Stimulated activated CD8-positive, alpha-beta memory T cell treated with anti-CD3 and anti-CD28 coated beads, Interleukin-12 subunit alpha, Interleukin-12 subunit beta, amount 100 ng/mL, for 24 hours (primary cell): ENCODE results near the gene C14orf93.

Experiments
- DNase-seq: peaks from one replicate; pipeline ENCODE4 v3.0.0-alpha.2; 2020; ENCODE audit errors: extremely low read depth

C14orf93 gene

DNA sequence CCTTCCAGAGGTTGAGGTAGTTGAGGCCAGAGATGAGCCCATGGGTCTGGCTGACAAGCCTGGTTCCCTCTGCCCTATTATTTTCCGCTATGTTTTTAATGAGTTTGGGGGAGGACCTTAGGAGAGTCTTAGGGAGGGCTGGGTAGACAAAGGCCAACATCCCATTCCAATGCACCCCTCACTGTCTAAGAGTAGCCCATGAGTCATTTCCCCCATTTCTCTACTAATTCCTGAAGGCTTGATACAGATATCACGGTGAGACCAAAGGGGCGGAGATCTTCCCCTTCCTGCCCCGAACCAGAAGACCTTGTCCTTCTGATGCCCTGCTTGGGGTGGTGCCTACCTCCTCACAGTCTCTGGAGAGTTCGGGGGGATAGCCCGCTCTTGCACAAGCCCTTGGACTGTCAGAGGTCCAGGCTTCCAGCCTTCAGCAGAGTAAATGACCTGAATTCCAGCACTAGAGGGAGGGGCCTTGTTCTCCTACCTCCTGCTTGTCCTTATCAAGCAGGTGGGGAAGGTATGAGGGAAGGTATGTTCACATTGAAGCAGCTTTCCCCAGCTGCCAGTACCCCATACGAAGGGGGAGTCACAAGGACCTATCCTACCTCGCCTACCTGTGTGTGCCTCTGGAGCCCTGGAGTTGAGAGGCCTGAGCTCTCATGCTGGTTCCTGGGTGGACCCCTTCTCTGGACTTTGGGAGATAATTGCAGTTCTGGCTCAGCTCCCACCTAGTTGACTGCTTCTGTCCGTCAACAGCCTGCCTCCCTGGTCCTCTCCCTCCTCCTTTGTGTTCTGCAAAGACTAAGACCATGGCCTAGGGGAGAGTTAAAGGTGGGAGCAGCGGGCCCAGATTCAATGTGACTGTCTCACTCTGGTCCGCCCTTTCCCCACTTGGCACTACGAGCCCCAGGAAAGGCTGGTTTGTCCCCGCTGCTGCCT is 35.7 kb upstream of the C14orf93 start:
- DNase-seq: no peak

DNA sequence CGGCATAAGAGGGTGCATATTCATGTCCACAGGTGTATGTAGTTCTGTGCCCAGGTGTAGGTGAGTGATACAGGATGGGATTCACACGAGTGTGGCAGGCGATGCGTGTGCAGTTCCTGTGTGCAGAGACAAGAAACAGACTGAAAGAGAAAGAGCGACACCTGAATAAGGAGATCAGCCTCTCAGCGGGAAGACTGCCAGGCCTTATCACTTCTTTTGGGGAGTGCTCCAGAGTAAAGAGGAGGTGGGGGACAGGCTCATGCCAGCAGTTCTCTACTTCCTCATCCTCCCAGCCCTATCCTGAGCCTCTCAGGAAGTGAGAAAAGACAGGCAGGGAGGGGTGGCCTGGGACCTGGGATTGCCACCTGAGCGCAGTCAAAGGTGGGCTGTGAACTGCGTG is 34.9 kb upstream of the C14orf93 start:
- DNase-seq: no peak

DNA sequence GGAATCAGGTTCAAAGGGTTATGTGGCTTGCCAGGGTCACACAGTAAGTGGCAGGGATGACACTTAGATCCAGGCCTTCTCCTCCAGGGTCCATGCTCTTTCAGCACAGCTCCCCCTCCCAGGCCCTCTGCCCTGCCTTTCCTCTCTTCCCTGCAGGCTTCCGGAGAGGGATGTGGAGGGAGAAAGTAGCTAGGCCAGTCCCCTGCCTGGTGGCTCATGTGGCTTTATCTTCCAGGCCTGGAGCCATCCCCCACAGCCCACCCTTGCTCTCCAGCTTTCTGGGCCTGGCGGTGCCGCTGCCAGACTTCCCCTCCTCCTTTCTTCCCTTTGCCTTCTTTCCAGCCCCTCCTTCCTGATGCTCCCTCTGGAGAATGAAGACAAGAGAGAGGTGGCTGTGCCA is 33.8 kb upstream of the C14orf93 start:
- no peak for DNase-seq

DNA sequence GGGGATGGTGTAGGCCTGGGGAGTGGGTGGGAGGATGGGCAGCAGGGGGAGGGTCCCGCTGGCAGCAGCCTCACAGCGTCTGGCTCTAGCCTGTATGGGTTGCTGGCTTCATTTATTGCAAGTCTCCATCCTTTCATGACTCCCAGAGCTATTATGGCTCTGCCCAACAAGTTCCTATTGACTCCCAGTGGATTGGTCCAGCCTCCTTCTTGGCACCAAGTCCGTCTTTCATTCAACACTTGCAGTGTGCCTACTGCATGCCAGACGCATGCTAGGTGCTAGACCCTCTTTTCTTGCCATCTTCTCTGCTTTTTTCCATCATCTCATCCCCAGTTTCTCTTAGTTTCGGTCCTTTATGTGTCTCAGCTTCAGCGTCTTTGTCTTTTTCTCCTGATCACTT is 33.2 kb upstream of the C14orf93 start:
- no peak for DNase-seq

DNA sequence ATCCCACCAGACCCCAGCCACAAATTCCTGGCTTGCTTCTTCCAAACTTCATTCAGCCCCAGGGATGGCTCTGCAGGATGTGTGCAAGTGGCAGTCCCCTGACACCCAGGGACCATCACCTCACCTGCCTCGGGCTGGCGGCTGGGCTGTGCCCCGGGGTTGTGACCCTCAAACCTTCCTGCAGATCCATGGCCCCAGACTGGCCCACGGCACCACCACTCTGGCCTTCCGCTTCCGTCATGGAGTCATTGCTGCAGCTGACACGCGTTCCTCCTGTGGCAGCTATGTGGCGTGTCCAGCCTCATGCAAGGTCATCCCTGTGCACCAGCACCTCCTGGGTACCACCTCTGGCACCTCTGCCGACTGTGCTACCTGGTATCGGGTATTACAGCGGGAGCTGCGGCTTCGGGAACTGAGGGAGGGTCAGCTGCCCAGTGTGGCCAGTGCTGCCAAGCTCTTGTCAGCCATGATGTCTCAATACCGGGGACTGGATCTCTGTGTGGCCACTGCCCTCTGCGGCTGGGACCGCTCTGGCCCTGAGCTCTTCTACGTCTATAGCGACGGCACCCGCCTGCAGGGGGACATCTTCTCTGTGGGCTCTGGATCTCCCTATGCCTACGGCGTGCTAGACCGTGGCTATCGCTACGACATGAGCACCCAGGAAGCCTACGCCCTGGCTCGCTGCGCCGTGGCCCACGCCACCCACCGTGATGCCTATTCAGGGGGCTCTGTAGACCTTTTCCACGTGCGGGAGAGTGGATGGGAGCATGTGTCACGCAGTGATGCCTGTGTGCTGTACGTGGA is 32.4 kb upstream of the C14orf93 start, which contains the start of gene PSMB11:
PSMB11 (plus strand) TSS at position 51 of the 804 bp plus-strand sequence; CDS start at position 65, 14 bp downstream.
- no peak for DNase-seq

DNA sequence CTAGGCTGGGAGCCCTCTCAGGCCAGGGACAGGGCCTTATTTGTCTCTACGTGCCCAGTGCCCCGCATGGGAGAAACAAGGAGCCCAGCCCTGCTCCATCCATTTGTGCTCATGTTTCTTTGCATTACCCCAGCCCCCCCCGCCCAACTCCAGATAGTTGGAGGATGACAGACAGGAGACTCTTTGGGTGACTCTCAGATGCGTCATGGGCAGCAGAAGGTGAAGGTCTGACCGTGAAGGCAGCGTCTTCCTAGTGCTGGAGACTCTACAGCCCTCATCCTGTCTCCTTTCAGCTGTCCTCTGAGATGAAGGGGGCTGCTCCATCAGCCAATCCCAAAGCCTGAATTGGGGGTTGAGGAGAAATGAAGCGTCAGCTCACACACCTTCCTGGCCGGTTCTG is 31.8 kb upstream of the C14orf93 start:
- DNase-seq: no peak

DNA sequence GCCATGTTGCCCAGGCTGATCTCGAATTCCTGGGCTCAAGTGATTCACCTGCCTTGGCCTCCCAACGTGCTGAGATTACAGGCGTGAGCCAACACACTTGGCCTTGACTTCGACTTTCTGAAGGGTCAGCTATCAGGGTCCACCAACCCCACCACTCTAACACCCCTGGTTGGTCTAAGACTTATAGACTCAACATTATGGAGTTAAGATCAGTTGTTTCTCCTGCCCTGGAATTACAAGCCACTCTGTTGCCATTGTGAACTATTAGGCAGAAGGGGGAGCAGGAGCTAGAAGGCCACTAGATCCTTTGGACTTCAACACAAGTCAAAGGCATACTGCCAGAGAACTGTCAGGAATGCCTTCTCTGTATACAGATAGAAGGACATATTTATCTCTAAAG is 30.2 kb upstream of the C14orf93 start:
- DNase-seq: no peak

DNA sequence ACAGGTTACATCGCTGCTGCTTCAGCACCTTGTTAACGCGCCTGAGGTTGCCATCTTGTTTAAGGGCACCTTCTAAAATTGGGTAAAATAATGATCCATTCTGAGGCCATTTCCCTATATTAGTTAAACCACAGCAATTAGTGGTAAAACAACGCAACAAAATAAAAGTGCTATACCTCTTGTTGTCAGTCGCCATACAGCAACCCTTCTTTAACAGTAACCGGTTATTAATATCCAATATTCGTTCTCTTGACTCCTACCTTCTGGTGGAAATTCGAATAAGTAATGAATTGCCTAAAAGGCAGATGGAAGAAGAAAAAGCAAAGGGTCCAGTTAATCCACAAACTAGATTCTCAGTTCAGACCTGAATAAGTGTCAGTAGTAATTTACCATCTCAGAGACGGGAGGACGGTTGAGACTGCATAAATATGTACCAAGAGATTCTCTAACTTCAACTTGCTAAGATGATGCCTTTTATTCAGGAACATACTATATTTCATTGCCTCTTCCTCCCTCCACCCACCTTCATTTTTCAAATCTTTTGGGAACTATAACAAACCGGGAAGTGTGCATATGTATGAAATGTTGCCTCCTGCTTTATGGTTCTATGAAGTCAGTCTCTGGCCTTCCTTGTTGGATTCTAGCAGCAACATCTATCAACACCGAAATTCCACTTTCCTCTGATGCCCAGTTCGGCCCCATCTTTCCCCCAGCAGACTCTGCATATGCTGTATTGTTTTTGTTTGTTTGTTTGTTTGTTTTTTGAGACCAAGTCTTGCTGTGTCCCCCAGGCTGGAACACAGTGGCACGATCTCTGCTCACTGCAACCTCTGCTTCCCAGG is 25.6 kb upstream of the C14orf93 start:
- no peak for DNase-seq

DNA sequence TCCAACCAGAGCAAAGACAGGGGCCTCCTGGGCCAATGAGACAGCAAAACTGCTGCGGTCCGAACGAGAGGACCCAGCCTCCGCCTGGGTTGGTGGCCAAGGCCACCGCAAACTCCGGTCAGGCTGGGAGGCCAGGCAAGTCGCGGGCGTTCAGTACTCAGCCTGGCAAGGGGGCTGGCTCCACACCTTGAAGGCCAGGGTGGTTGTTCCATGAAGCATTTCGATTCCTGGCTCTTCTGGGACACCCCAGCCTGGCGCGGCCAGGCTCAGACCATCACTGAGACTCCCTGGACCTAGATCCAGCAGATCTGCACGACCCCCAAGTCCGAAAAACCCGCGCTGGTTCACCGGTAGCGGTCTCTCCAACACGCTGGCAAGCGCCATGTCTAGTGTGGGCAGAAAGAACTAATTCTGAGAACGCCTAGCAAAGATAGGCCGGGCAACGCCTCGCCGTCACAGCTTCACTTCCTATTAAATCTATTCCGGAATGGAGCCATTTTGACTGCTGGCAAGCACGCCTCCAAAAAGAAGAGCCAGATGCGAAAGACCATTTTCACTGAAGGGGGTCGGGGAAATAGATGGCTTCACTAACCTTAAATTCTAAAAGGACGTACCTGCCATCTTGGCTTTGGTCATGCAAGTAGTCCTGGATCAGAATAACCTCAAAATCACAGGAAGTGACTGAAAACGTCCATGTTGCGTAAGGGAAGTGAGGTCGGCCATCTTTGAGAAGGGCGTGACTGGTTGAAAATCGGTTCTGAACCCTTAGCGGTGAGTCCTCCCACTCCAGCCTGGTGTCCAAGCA is 24.8 kb upstream of the C14orf93 start, which contains the start of gene PSMB5:
PSMB5 (minus strand) TSS at position 403 of the 805 bp plus-strand sequence; CDS start at position 384, 19 bp downstream.
- DNase-seq: peak; percentile 68

DNA sequence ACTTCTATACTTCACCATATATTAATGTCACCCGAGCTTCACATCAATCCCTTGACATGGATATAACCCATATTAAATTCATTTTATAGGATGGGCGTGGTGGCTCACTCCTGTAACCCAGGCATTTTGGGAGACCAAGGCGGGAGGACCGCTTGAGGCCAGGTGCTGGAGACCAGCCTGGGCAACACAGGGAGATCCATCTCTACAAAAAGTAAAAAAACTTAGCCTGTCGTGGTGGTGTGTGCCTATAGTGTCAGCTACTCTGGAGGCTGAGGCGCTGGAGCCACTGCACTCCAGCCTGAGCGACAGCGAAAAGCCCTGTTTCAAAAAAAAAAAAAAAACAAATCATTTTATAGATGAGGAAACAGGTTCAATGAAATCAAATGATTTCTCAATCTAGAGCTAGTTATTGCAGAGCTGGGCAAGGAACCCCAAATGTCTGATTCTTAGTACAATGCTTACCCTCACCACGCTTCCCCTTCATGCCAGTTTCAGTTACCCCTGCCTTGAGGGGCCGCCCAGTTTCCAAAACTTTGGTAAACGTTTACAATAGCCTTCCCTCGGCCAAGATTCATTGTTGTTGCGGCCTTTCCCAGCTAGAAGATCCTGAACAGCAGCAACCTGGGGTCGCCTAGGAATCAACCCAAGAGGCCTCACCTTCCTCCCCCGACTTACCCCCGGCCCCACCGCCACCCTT is 24.0 kb upstream of the C14orf93 start:
- no peak for DNase-seq

DNA sequence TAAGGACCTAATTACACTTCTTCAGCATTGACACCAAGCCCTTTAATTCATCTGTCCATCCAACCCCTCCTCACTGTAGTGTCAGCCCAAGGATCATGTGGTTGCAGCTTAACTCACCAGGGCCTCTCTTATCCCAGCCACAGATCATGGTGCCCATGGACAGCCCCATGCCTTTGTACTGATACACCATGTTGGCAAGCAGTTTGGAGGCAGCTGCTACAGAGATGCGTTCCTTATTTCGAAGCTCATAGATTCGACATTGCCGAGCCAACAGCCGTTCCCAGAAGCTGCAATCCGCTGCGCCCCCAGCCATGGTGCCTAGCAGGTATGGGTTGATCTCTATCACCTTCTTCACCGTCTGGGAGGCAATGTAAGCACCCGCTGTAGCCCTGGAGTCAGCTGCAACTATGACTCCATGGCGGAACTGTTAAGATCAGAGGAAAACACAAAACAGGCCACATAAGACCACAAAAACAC is 23.3 kb upstream of the C14orf93 start:
- DNase-seq: no peak

DNA sequence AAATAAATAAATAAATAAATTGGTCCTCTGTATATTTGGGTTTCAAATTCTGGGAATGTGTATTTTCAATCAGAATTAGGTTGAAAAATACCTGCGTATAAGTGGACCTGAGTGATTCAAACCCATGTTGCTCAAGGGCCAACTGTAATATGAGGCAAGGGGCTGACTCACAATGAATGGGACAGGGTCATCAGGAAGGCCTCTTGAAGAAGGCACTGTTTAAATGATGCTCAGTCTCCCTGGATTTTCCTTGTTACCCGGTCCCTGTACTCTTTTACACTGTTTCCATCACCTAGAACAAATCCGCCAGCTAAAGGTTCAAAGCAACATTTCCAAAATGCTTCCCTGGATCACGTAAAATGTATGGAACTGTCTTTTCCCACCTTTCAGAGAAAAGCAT is 21.0 kb upstream of the C14orf93 start:
- DNase-seq: no peak

DNA sequence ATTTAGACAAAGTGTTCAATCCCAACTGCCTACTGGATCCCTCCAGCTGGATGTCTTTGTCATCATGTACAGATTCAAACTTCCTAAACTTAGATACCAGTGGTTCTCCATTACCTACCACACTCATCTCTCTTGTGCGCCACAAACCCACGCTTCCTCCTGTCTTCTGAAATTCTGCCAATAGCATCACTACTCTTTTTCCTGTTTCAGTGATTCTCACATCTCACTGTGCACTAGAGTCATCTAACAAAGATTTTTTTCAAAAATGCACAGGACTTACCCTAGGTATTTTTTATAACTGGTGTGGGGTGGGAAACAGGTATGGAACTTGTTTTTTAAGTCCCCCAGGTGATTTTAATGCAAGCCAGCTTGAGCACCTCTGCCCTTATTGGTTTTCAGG is 18.9 kb upstream of the C14orf93 start:
- DNase-seq: no peak

DNA sequence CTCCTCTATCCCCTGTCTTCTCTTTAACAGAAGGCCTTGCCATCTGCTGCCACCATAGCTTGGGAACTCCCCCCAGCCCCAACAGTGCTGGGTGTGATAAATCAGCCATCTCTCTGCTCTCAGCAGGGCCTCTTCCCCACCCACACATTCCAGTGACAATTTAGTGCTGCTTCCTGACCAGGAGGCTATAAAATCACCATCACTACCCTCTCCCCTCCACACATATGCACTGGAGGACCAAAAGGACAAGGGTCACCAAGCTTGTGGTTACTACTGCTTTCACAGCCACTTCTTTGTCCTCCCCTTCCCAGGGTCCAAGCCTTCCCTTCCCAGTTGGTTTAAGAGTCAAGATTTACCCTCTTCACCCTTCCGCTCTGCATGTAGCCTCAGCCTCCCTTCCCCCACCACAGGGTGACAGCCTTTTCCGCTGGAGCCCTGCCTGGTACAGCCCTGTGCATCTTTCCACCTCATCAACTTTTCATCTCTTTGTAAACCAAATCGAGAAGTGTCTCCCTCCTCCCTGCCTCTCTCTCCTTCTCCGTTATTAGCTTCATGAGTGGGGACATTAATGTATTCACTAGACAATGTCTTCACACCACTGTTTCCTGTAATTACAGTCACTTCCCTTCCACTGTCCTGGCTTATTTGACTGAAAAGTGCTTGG is 15.3 kb upstream of the C14orf93 start:
- no peak for DNase-seq

DNA sequence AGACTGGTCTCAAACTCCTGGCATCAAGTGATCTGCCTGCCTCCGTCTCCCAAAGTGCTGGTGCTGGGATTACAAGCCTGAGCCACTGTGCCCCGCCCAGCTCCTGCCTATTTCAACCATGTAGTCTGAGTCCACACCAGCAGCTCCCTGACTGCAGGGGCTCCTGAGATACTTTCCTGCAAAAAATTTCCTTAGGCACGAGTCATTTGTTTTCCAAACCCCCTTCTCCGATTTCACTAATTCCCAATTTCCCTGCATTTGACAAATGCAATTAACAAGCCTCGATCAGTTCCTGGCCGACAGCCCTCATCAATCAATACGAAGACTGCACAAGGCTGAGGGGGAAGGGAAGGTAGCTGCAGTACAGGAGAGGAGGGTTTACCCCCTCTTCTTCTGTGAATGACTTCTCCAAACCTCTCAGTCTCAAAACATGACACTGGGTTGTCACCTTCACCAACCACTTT is 14.7 kb upstream of the C14orf93 start:
- DNase-seq: no peak

DNA sequence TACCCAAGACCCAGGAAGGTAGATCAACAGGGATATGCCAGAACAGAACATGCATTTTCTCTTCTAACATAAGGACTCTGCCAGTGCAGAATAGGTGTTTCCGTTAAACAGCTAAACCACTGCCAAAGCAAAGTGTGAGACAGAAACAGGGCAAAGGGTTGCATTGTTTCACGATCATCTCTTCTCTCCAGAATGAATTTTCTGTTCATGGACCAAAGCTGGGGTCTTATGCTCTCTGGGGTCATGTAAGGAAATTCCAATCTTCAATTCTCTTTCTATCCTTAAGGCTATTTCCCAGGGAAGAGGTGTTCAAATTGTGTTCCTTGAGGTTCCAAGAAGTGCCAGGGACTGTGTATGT is 13.8 kb upstream of the C14orf93 start:
- no peak for DNase-seq

DNA sequence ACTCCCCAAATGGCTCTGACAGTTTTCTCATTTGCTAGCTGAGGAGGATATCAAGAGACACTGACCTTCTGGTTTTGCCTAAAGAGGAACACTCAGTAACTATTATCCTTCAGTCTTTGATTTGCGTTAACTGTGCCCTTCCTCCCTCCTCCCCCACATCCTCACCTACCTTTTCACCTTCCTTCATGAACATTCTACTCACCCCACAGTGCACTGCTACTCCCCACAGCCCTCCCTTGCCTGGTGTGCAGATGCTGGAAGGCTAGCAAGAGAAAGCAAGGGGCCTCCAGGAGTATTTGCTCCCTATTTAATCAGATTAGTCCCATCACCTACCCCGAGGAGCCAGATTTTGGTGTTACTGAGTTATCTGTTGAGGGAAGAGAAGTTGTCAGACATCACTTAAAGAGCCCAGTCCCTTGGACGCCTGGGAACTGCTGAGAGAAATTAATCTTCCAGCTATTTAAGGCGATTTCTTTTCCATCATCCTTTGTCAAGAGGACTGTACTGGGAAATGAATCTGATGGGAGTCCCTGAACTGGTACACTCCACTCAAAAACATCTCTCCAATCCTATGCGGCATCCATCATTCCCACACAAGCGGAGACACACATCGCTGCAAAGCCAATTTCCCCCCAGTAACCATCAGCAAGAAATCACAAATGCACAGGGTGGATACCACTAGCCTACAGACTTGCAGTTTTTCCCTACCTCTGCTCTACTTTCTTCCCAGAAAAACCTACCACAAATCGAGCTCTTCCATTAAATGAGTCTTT is 13.3 kb upstream of the C14orf93 start:
- no peak for DNase-seq

DNA sequence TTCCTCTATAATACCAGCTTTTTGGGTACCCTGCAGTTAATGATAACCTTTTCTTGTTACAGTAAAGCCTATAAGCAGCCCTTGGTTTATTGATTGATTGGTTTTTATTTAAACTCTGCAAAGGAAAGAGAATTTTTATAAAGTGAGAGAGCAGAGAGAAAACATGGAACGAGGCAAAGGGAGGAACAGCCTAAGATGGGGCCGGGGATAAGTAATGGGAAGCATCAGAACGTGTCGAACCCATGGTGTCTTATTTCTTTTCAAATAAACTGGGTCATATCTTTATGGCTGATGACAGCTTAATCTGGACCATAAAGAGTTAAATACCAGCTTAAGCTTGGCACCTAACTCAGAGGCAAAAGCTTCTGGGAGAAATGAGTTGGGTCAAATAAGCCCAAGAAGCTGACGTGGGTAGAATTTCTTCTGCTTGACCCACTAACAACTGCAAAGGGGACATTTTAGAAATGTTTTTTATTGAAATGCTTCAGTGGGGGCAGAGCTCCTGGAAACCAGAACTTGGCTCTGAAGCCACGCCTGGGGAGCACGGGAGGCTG is 12.0 kb upstream of the C14orf93 start:
- no peak for DNase-seq
